Hematopoietic multipotent progenitor cell treated with erythropoietin and hydrocortisone succinate and interleukin-3 and kit ligand, for 6 days (in vitro differentiated cells): ENCODE measurements around the gene RNU6-1.

Experiments used
- DNase-seq: peaks from one replicate; pipeline ENCODE4 v3.0.0-alpha.2; 2015

The RNU6-1 gene

GRCh38 chr15:67839929-67840748 is at the start of gene RNU6-1:
Gene RNU6-1, minus strand, starts transcription at chr15:67840045.
- DNase-seq = peak; percentile 97

GRCh38 chr15:67887776-67888175 is 47.9 kb upstream of the RNU6-1 start:
- DNase-seq = no peak

GRCh38 chr15:67885861-67886260 is 46.0 kb upstream of the RNU6-1 start:
- DNase-seq = no peak

- DNase-seq = no peak
These were observed 45.3 kb upstream of the RNU6-1 start for GRCh38 chr15:67885175-67885523.

- peak; percentile 89 for DNase-seq
These were observed 44.8 kb upstream of the RNU6-1 start for GRCh38 chr15:67884514-67885174.

- no peak for DNase-seq
These were observed 44.2 kb upstream of the RNU6-1 start for GRCh38 chr15:67884009-67884408.

GRCh38 chr15:67883234-67883773 is 43.5 kb upstream of the RNU6-1 start:
- peak; percentile 33 for DNase-seq

GRCh38 chr15:67882487-67883233 is 42.8 kb upstream of the RNU6-1 start:
- peak; percentile 94 for DNase-seq

GRCh38 chr15:67880651-67881182 is 40.9 kb upstream of the RNU6-1 start:
- DNase-seq = peak; percentile 58

GRCh38 chr15:67879440-67880129 is 39.7 kb upstream of the RNU6-1 start:
- DNase-seq = peak; percentile 50

GRCh38 chr15:67878712-67879206 is 38.9 kb upstream of the RNU6-1 start:
- no peak for DNase-seq

- no peak for DNase-seq
These were observed 33.9 kb upstream of the RNU6-1 start for GRCh38 chr15:67873777-67874176.

- no peak for DNase-seq
These were observed 31.1 kb upstream of the RNU6-1 start for GRCh38 chr15:67870868-67871408.

GRCh38 chr15:67869701-67870100 is 29.9 kb upstream of the RNU6-1 start:
- DNase-seq = no peak

- DNase-seq = no peak
These were observed 25.9 kb upstream of the RNU6-1 start for GRCh38 chr15:67865766-67866165.

GRCh38 chr15:67865331-67865730 is 25.5 kb upstream of the RNU6-1 start:
- DNase-seq = no peak

- DNase-seq = peak; percentile 83
These were observed 23.7 kb upstream of the RNU6-1 start for GRCh38 chr15:67863442-67863987.

GRCh38 chr15:67862750-67863441 is 23.1 kb upstream of the RNU6-1 start:
- no peak for DNase-seq

GRCh38 chr15:67861983-67862382 is 22.1 kb upstream of the RNU6-1 start:
- no peak for DNase-seq

GRCh38 chr15:67859331-67859946 is 19.6 kb upstream of the RNU6-1 start:
- no peak for DNase-seq

GRCh38 chr15:67857220-67857619 is 17.4 kb upstream of the RNU6-1 start:
- DNase-seq = no peak
